ENCODE data around the gene SLC25A28.

SLC25A28 gene

DNA sequence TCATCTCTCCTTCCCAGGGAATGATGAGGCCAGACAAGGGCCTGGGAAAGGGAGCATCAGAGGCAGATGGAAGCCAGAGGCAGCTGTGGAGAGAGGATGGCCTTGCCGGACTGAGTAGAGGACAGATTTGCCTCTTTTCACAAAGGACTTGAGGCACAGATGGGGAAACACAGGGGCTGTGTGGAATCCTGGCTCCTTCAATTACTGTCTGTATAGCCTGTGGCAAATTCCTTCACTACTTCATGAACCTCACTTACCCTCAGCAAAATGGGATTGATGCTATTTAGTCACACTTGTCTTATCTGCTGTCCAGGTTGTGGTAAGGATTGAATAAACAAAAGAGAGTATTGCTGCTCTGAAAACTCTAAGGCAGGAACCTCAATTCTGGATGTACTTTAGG, 40.3 kb downstream of the SLC25A28 start:
- no peak overlapping the region for H3K27ac ChIP-seq
- TF ChIP-seq, protein P1, sequence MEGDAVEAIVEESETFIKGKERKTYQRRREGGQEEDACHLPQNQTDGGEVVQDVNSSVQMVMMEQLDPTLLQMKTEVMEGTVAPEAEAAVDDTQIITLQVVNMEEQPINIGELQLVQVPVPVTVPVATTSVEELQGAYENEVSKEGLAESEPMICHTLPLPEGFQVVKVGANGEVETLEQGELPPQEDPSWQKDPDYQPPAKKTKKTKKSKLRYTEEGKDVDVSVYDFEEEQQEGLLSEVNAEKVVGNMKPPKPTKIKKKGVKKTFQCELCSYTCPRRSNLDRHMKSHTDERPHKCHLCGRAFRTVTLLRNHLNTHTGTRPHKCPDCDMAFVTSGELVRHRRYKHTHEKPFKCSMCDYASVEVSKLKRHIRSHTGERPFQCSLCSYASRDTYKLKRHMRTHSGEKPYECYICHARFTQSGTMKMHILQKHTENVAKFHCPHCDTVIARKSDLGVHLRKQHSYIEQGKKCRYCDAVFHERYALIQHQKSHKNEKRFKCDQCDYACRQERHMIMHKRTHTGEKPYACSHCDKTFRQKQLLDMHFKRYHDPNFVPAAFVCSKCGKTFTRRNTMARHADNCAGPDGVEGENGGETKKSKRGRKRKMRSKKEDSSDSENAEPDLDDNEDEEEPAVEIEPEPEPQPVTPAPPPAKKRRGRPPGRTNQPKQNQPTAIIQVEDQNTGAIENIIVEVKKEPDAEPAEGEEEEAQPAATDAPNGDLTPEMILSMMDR (conservative IDR thresholded peaks at IDR 0.05) = no peak

DNA sequence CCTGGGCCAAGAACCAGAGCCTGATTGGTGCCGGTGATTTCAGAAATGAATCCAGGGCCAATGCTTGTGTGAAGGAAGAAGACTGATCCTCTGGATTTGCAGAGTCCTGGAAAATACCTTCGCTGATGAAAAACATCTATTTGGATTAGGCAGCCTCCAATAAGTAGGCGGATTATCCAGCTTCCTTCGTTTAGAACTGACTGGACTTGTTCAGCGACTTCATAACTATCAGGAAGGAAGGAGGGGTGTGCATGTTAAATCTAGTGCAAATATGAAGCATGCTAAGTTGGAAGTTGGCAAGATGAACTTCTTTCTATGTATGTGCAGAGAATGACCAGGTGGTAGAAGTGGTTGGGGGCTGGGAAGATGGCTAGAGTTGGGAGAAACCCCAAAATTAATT, 46.4 kb downstream of the SLC25A28 start:
- peak overlapping the region; percentile 97 for H3K27ac ChIP-seq
- TF ChIP-seq, protein P1 (conservative IDR thresholded peaks at IDR 0.05) = no peak

DNA sequence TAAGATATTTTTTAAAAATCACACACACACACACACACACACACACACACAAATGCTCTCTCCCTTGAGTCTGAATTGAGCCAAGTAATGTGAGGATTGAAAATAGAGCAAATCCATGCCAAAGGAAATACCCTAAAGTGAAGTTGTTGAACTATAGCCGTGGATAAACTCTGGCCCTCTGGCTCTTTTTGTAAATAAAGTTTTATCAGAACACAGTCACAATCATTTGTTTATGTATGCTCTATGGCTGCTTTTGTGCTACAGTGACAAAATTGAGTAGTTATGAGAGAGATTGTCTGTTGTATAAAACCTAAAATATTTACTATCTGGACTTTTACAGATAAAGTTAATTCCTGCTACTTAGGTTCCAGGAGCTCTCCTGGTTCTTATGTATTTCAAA, 48.4 kb downstream of the SLC25A28 start:
- peak overlapping the region; percentile 97; the same call in 1 of the 2 replicates for H3K27ac ChIP-seq
- TF ChIP-seq, protein P1 (conservative IDR thresholded peaks at IDR 0.05) = no peak

DNA sequence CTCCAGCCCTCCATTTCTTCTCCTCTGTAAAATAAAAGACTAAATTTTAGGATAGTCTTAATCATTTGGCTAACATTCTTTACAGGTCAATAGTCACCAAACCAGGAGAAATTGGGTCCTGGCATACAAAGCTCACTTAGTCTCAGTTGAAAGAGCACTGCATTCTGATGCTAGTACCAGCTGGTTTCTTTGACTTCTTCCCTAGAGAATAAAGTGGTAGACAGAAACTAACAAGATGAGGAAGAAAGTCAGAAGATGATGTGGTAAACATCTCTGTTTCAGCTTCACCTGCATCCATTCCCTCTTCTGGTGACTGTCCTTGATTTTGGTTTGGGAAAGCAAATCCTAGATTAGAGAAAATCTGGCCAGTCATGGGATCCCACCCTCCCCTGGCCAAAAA, 50.3 kb downstream of the SLC25A28 start:
- TF ChIP-seq, protein P1 (conservative IDR thresholded peaks at IDR 0.05) = no peak
- H3K27ac ChIP-seq = no peak overlapping the region

DNA sequence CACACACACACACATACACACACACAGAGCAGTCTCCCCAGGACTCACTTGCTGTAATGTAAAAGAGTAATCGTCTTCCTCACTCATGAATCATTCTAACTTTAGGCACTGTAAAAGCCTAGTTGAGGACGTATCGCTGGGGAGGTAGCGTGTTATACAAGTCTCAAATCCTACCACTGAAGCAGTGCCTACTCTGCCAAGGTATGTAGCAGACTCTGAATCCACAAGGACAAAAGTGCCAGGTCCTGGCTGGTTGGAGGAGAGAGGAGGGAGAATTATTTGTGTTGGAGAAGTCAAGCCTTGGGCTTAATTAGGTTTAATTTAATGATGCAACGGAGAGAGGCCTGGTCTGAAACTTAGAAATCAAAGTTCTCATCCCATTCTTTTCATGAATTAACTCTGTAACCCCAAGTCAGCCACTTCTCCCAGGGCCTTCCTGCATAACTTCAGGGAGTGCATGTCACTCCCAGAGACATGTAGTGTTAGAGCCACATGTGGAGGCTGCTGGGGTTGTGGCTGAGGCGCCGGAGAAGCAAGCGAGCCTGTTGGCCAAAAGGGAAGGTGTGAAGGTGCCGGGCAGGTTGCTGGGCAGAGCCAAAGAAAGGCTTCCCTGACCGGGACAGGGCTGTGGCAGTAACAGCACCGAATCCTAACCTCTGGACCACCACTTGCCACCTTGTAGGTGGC, 50.8 kb downstream of the SLC25A28 start:
- no peak overlapping the region for H3K27ac ChIP-seq
- TF ChIP-seq, protein P1 (conservative IDR thresholded peaks at IDR 0.05) = no peak

DNA sequence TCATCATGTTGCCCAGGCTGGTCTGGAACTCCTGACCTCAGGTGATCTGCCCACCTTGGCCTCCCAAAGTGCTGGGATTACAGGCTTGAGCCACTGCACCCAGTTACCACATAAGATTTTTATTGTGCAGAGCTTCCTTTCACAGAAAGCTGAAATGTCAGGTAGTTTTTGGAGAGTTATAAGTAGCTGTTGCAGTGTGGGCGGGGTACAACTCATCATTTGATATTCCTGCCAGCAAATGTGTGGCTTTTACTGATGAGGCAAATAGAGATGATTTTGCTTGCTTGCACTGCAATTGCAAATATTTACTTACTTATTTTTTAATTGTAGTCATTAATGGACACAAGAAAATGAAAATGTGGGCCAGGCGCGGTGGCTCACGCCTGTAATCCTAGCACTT, 55.1 kb downstream of the SLC25A28 start:
- H3K27ac ChIP-seq = no peak overlapping the region
- TF ChIP-seq, protein P1 (conservative IDR thresholded peaks at IDR 0.05) = no peak

DNA sequence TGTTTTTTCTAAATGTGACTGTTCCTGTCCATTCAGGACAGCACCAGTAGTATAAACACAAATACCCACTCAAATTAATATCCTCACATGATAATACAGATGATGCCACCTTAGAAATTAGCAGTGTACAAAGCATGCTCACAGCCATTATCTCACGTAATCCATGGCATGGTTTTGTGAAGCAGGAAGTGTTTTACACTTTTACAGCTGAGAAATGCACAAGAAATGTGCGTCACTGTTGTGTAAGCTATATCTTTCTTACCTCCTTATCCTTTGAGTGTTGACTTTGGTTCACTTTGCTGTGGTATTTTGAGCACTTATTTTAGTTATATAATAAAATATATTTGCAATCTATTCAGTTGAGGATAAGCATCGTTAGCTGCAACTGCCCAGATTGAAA, 55.9 kb downstream of the SLC25A28 start:
- TF ChIP-seq, protein P1 (conservative IDR thresholded peaks at IDR 0.05) = no peak
- H3K27ac ChIP-seq = no peak overlapping the region
